Ureter (tissue), 1 donor: Measurements from ENCODE around the gene CELA2B. TPM values are rescaled to one million over a fixed set of nuclear protein-coding genes. Genes with fewer than 3 reads are reported as not detected.
"Not testable (repeated sequence)": the region's sequence is repeated elsewhere in the genome, so short reads cannot be mapped to it uniquely, and the experiment has no call there.

Source experiments
- DNase-seq: peaks from one replicate; pipeline ENCODE4 v3.0.0-alpha.2; 2020; ENCODE audit warnings: low spot score
- total RNA-seq: library from RNA; stranded (reverse); gene quantifications from one replicate; pipeline ENCODE4 v1.2.4, GENCODE V29; 2023
- donor health status: DM: yes; HTN: yes; CAD: no.

The CELA2B gene
- total RNA-seq, 1 donor from 2014 or later = not detected

GRCh38 chr1:15501208-15502032 lies 25.5 kb downstream of the CELA2B start:
- DNase-seq = no peak

DNA sequence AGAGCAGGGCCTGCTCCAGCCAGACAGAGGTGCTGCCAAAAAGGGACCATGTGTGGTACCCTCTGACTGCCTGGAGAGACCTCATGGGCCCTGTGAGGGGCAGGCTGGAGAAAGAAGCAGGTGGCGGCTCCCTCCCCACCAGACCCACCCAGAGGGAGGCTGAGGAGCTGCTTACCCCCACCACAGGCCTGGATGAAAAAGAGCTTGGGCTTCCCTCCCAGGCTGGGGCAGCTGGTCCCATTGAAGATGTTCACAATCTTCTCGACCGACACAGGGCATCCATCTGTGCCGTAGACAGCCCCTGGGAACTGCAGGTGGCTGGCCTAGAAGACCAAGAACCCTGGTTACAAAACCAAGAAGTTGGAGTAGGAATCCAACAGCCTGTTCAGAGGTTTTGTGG lies 28.5 kb downstream of the CELA2B start:
- DNase-seq = no peak

DNA sequence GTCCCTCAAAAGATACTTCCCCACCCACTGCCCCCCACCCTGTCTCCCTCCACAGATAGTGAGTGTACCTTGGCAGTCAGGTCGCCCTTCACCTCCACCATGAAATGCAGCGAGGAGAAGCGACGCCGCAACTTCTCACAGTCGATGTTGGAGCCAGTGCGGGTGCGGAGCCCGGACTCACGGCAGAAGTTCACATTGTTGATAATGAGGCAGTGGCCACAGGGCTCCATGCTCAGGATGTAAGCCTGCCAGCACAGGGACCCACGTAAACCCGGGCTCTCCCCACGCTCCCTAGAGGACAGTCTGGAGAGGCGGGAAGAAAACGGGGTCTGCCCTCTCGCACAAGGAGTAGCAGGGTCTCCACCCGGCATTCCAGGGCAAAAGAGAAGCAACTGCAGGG lies 30.9 kb downstream of the CELA2B start:
- no peak for DNase-seq

- no peak for DNase-seq
Observed at GRCh38 chr1:15507278-15507677, 31.4 kb downstream of the CELA2B start.

GRCh38 chr1:15508700-15509487 lies 33.0 kb downstream of the CELA2B start:
- DNase-seq = no peak

- DNase-seq = no peak
Observed at GRCh38 chr1:15509586-15509985, 33.7 kb downstream of the CELA2B start.

DNA sequence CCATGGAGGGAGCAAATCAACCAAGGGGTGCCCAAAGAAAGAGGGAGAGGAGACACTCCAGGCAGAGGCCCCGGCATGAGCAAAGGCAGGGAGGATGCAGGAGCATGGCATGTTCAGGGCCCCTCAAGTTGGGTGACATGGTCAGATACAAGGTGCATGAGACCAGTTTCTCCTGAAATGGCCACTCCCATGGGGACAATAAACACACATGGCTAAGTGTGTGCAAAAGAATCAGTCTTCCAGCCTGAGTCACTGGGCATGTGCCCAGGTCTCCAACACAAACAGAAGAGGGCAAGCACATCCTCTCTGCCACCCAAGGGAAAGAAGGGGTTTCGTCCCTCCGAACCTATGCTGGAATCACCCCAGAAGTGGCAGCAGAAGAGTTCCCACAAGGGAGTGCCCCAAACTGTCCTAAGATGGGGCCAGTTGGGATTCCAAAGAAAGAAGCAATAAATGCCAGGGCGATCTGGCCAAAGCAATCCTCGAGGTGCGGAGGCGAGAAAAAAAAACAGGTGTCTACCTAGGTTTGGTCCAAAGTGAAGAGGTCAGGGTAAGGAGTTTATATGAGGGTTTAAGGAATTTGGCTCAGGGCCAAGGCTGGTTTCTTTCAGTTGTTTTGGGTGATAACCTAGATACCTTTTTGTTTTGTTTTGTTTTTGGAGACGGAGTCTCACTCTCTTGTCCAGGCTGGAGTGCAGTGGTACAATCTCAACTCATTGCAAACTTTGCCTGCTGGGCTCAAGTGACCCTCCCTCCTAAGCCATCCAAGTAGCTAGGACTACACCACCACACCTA lies 34.9 kb downstream of the CELA2B start:
- no peak for DNase-seq

DNA sequence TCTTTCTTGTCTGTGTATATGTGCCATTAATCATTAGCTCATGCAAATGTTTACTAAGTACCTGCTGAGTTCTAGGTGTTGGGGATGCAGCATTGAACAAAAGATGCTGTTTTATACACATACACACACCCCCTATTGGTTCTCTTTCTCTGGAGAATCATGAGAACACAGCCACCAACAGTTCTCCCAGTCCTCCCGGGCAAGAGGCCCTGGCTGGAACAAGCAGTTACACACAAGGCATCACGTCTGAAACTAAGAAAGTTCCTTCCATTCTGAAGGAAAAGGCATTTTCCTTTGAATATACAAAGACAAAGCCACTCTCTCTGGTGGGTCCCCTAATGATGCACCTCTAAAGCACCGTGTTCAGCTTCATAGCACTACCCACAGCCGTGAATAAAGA lies 37.3 kb downstream of the CELA2B start:
- DNase-seq = no peak

- DNase-seq = no peak
Observed at GRCh38 chr1:15513919-15514318, 38.0 kb downstream of the CELA2B start.

DNA sequence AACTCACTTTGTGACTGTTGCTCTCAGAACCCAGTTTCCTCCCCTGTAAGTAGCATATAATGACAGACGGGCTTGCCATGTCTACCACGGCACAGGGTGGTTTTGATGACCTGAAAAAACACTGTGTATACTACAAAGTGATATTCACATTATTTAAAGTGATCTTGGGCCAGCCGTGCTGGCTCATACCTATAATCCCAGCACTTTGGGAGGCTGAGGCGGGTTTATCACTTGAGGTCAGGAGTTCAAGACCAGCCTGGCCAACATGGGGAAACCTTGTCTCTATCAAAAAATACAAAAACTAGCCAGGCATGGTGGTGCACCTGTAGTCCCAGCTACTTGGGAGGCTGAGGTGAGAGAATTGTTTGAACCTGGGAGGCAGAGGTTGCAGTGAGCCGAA lies 38.7 kb downstream of the CELA2B start:
- DNase-seq = not testable (repeated sequence)

GRCh38 chr1:15515022-15515663 lies 39.2 kb downstream of the CELA2B start:
- DNase-seq = no peak

DNA sequence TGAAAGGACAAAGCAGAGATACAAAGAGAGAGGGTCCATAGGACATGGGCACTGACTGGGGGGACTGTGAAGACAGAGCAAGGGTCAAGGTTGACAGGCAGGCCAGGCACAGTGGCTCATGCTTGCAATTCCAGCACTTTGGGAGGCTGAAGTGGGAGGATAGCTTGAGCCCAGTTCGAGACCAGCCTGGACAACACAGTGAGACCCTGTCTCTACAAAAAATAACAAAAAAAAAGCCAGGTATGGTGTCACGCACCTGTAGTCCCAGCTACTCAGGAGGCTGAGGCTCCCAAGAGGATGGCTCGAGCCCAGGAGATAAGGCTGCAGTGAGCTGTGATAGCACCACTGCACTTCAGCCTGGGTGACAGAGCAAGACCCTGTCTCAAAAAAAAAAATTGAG lies 43.7 kb downstream of the CELA2B start:
- no peak for DNase-seq

- not testable (repeated sequence) for DNase-seq
Observed at GRCh38 chr1:15521206-15521906, 45.5 kb downstream of the CELA2B start.

GRCh38 chr1:15522551-15522950 lies 46.6 kb downstream of the CELA2B start:
- DNase-seq = no peak

GRCh38 chr1:15523104-15524020 lies 47.5 kb downstream of the CELA2B start:
- DNase-seq = no peak

GRCh38 chr1:15524021-15524282 lies 48.0 kb downstream of the CELA2B start, which contains the start of gene CASP9:
Gene CASP9 (minus strand): TSS chr1:15524215. CDS start chr1:15524200, 15 bp downstream.
- no peak for DNase-seq

- DNase-seq = peak; percentile 100
Observed at GRCh38 chr1:15524283-15525049, 48.6 kb downstream of the CELA2B start.

DNA sequence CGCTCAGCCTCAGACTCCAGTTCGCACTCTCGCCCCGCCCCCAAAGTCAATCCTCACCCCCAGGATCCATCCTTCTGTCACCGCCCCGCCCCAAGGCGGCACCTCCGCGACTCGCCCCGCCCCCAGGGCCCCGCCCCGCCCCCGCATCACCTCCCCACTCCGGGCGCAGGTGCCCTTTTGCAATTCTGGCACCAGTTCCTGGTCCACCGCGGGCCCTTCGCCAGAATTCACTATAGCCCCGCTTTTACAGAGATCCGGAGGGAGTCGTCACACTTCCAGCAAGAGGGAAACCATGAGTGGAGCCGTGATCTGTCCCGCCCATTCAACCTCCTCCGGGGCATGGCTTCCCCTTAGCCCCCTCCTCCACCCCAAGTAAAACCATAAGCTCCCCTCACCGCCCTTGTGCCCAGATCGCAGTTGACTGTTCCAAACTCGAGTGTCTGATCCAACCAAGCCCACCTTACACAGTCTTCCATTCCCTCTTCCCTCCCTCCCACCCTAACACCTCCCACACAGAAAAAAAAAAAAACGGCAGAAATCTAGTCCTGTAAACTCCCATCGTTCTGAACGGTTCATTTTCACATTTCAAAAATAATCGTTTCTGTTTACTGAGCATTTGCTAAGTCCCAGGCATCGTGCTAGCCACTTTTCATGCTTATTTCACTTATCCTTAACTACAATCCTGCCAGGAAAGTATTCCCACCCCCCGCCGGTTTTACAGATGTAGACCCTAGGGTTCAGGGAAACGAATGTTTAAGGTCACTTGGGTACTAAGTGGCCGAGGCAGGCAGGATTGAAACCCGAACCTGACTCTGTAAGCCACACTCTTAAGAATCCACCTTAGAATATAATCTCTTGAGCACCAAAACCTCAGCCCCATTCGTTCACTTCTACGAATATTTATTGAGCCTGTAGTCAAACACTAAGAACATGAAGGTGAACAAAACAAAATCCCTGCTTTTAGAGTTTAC lies 49.4 kb downstream of the CELA2B start:
- DNase-seq = no peak
